HG03378 (cell line): Measurements from ENCODE around the gene SLC25A1.

Source experiments
- ATAC-seq: cut with Tn5 transposase; IDR thresholded peaks from one replicate; pipeline ENCODE4 v1.9.1; 2021; ENCODE audit warnings: mild to moderate bottlenecking, moderate library complexity; ENCODE audit not compliant: unreplicated experiment

Gene SLC25A1

DNA sequence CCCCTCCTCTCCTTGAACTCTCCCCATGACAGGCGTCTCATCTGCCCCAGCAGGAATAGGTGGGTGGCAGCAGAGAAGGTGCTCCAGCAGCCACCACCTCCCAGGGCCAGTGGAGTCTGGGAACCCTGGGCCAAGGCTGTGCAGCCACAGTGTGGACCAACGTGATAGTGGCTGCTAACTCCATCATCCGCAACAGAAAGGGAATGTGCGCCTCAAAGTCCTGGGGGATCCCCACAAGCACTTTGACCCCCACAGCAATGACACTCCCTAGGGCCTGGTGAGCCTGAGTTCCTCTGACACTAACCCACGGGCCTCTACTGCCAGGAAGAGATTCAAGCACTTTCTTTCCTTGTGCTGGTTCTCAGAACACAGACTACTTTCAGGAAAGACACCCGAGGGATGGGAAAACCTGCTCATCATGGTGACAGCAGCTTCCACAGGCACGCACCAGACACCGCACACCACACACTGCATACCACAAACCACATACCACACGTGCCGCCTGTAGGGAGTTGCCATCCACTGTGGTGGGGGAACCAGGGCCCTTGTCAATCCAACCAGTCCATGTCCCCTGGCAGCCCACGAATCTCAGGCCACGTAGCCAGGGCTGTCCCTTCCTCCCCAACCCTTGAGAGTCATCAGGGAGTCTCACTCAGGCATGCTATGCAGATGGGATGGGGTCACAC is 3.4 kb upstream of the SLC25A1 start:
- no peak for ATAC-seq

DNA sequence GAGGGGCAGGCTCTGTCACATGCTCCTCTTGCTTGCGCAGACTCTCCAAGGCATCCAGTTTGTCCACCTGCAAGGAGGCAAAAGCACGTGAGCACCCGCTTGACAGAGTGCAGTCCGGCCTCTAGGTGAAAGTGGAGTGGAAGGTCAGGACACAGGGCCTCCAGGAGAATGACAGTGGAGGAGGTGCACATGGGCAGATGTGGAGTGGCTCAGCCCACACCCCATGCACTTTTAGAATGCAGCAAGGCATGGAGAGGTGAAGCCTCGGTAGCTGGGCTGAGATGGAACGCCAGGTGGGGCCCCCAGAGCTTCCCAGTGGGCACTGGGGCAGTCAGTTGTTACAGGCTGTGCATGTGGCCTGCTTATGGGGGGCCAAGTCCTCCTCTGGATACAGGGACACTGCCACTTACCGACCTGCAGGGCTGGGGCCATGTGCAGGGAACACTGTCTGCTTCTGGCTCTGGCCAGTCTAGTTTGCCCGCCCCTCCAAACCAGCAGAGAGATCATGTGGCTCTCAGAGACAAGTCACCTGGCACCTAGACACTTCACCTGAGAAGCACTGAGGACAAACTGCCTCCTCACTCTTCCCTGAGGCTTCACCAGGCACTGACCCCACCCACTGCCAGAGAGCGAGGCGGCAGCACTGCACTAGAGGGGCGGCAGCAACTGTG is 2.3 kb upstream of the SLC25A1 start:
- no peak for ATAC-seq

DNA sequence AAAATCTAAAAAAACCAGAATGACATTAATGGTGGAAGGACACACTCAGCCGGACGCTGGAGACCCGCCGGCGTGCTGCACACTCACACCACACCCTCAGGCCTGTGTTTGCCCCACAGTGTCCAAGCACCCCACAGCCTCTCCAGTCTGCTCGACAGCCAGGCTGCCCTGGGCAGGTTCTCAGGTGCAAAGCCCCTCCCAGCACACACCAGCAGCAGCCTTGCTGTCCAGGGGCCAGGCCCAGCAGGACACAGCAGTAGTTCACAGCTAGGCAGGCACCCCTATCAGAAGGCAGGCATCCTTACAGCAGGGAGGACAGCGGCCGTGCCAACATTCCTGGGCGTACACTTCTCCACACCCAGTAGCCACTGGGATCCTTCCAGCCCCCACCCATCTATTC is 1.7 kb upstream of the SLC25A1 start:
- ATAC-seq, result no peak

DNA sequence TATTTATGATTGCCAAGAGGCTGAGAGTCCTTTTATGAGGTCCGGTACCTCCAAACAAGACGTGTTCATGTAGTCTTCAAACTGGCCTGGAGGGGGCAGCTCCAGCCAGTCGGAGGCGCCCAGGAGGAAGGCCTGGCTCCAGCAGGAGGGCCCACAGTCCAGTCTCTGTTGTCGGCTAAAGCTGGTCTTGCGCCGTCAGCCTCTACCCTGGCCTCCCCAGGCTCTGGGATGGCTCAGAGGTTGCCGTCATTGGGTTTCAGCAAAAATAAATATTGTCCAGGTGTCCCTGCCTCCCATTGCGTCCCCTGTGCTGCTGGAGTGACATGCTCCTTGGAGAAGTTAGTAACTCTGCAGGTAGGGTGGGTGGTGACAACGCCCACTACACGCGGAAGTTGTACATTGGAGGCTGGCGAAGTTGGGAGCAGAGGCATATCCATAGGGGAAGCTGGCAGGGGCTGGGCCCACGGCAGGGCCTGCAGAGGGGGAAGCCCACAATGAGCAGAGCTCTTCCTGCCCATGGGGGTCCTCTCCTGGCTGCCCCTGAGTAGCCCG is 1.0 kb upstream of the SLC25A1 start:
- peak; percentile 34 for ATAC-seq

DNA sequence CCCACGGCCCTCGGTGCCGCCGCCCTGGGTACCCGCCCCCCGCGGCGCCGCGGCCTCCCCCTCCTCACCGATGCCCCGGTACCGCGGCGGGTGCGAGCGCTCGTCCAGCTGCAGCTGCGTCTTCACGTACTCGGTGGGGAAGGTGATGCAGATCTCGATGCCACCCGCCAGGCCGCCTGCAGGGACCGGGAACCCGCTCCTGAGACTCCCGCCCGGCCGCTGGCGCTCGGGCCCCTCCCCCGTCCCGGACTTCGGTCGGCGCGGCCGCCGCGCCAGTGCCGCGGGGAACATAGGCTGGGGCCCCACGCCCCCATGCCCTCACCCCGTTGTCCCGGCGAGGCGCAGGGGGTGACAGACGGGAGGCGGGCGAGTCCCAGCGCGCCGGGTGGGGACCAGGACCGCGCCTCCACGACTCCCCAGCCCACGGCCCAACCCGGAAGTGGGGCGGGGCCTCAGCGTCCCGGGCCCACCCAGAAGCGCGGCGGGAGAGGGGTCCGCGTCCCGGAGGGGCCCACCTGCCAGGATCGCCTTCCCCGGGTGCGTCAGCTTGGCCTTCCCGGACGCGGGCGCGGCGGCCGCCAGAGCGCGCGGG is 375 bp downstream of the SLC25A1 start:
- peak; percentile 19 for ATAC-seq

DNA sequence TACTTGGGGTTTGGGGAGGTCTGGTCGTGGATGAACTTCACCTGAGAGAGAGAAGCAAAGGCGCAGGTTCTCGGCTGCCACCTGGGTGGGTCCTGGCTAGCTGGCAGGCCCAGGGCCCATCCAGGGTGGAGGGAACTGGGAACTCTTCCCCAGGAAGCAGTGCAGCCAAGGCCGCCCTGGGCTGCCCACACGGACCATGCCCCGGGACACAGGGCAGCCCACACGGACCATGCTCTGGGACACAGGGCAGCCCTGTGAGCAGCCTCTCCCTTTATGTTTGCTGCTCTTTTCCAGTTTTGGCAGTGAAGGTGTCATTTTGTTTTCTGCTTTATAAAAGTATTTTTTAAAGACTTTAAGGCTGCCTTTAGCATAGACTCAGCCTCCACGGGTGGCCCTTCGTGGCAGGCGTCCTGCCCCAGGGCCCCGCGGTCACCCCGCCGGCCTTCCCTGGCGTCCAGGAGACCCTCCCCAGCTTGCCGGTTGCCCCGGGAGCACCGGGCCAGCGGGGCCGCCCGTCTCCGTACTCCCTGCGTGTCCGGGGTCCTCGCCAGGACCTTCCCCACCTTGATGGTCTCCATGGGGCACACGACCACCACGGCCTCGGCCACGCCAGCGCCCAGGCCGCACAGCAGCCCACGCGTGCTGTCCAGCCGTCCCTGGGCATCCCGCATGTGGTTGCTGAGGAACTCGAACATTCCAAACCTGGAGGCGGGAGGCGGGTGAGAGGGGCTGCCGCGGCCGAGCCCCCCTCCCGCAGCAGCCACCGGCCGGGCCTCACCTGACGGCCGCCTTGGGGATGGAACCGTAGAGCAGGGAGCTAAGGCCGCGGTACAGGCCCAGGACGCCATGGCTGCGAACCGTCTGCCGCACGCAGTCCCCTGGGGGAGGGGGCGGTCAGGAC is 1.1 kb downstream of the SLC25A1 start:
- ATAC-seq, result no peak

DNA sequence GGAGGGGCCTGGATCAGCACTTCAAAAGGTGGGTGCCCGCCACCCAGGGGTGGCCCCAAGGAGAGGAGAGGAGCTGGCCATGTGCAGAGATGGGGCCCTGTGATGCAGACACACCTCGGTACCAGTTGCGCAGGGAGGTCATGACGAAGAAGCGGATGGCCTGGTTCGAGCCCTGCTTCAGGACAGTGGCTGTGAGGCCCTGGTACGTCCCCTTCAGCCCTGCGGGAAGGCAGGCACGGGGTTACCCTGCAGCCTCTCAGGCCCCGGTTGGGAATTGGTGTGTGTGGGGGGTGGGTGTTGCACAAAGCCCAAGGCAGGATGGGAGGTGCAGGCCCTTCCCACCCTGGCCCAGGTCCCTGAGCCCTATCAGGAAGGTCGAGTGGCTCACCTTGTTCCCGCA is 1.8 kb downstream of the SLC25A1 start:
- no peak for ATAC-seq

DNA sequence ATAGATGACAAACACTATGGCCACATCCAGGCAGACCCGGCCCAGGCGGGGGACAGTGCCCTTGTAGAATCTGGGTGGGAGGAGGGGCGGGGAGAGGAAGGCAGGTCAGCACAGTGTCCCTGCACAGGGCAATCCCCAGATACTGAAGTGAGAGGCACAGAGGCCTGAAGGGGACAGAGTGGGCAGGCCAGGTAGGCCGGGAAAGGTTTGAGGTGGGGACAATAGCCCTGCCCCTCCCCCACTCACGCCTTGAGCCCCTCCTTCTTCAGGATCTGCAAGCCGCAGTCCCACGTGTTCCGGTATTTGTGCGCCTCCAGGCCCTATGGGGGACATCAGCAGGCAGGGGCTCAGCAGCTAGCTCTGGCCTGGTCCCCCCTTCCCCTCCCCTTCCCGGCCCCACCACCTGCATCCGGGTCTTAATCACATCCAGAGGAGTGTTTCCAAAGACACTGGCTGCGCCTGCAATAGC is 2.3 kb downstream of the SLC25A1 start:
- ATAC-seq, result no peak

DNA sequence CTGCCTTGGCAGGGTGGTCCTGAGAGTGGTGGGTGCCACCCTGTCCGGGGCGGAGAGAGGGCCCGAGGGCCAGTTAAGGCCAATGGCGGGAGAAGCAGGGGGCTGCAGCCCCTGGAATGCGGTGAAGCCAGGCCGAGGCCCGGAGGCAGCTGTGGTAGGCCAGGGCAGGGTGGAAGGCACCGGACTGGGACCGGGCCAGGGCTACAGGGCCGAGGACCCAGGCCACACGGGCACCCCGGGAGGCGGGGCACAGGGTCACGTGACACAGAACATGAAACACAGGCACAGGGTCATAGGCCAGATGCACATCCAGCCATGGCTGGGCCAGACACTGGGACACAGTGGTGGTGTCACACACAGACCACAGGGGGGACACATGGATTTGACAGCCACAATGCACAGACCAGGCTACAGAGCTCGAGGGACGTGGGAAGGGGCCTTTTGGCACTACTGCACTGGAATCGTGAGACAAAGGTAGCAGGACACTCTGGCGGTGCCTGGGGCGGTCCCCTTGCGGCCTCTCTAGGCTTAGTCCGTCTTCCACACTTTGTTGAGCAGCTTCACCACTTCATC is 2.8 kb downstream of the SLC25A1 start:
- ATAC-seq, result no peak

DNA sequence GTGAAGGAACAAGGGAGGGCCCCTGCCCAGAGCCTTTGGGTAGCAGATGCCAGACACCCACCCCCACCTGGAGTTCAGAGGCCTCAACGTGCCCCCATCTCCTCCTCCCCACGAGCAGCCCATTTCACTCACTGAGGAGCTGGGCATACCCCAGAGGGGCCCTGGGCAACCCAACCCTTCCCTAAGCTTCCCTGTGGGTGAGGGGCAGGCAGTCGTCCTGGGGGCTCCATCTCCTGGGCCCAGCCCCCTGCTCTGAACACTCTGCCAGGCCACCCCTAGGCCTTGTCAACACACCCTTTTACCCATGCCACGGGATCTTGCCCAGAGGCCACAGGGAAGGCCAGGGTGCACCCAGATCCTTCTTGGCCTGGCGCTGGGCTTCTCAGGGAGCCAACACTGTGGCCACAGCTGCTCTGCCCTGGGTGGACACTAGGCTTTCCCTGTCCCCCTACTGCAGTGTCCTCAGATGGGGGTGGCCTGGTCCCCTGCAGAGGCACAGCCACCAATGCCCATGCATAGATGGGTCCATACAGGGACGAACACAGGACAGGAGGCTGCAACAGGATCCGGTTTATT is 3.4 kb downstream of the SLC25A1 start:
- ATAC-seq, result no peak

DNA sequence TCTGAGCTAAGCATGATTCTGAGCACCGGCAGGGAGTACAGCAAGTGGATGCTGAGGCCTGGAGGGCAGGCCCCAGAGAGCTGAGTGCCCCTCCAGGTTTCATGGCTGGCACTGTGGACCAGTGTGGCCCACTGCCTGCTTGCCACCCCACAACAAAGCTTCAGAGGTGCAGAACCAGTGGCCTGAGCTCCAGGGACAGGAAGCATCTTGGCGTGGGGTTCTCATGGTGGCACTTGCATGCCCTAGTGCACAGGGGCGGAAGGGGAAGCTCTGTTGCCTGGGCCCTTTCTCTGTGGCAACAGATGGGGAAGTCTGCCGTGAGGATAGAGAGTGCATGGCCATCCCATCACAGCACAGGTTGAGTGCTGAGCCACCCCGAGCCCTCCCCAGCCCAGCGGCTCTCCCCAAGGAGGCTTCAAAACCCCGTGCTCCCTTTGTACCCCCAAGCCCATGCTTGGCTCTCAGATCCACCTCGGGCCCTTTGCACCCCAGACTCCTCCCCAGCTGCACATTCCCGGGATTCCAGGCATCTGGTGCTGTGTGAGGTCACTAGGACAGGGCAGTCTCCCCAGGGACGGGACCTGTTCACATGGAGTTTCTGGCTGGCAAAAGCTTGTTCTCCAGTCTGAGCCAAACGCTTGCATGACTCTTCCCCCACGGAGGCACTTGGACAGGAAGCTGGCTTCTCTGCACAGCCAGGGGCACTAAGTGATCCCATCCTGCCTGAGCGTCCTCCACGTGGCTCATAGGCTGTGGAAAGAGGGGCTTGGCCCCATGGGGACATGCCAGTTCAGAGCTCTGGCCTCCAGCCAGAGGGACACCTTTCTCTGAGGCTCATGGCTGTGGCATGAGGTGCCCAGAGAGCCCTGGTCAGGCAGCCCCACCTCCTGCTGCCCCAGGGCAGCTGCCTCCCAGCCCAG is 4.2 kb downstream of the SLC25A1 start:
- ATAC-seq, result no peak

DNA sequence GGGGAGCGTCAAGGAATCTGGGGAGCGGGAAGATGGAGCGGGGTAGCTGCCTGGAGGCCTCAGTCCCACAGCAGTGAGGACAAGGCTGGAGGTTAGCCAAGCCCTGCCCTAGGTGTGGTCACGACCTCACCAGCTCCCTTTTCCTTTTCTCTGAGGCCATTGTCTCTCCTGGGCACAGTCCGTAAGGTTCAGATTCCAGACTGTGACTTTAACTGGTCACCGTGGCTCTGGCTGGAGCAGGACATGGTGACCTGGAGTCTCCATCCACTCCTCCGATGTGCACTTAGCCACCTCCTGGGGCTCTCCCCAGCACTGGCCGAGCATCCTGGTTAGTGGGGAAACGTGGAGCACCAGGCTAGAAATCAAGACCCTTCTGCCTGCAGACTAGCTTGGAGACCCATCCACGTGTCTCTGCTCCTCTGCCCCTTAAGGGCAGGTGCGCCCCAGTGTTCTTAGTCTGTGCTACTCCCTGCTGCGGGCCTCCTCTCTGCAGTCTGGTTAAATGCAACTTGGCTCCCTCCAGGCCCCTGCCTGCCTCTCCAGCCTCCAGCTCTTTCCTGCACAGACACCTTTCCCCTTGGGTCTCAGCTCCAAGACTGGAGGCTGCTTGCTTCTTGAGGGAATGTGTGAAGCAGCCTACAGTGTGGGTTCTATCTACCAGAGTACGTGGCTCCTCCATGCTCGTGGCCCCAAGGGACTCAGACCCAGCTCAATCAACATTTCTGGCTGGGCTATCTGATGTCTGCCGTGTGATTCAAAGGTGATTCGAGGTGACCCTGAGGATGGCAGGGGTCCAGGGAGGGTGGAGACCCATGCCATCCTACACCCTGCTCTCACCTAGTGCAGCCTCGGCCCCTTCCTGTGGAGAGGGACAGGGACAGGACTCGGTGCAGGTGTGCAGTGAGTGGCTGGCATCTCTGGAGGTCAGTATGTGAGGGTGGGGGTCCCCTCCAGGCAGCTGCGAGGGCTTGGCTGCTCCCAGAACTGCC is 5.2 kb downstream of the SLC25A1 start:
- no peak for ATAC-seq

DNA sequence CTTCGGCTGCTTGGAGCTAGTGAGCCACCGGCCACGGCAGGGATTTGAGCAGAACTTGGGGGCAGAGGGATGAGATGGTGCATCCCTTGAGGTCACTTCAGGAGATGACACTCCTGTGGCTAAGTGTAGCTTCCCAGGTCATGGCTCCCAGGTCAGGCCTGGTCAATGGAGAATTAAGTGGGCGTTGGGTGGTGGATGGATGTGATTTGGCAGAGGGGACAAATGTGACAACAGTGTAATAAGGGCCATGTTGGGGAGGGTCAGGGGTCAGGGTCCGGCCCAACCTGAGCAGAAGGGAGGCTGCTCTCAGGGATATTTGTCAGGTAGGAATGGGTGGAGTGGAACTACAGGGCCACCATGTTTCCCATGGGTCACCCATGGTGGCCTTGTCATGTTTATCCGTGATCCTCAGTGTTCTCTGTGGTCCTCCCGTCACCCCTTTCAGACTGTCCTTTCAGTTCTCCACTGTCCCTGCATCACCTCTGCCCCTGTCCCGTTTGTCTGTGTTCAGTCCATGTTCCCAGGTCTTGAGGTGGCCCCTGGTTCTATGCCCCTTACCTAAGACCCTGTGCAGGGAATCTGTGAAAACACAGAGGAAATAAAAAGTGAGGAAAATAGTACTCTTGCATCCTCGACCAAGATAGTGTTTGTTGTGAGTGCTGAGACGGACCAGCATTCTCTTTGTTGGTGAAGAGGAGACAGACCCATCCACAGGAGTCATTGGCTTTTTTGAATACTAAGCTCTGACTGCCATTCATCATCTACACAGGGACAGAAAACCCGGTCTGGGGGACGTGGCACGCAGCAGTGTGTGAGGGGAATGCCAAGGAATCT is 6.1 kb downstream of the SLC25A1 start:
- no peak for ATAC-seq

DNA sequence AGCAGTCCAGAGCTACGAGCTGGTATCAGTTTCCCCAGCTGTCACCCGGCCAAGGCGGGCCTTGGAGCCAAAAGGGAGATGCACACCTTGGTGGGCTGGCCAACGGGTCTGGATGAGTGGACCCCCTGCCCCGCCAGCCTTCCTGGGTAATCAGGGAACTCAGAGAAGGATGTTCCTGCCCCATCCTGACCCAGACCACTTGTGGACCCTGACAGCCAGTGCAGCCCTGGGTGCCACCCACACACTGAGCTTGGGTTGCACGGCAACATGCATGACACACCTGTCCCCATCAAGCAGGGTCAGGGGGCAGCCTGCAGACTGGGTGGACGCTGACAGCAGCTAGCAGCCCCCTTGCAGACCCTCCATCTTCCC is 8.6 kb downstream of the SLC25A1 start:
- no peak for ATAC-seq

DNA sequence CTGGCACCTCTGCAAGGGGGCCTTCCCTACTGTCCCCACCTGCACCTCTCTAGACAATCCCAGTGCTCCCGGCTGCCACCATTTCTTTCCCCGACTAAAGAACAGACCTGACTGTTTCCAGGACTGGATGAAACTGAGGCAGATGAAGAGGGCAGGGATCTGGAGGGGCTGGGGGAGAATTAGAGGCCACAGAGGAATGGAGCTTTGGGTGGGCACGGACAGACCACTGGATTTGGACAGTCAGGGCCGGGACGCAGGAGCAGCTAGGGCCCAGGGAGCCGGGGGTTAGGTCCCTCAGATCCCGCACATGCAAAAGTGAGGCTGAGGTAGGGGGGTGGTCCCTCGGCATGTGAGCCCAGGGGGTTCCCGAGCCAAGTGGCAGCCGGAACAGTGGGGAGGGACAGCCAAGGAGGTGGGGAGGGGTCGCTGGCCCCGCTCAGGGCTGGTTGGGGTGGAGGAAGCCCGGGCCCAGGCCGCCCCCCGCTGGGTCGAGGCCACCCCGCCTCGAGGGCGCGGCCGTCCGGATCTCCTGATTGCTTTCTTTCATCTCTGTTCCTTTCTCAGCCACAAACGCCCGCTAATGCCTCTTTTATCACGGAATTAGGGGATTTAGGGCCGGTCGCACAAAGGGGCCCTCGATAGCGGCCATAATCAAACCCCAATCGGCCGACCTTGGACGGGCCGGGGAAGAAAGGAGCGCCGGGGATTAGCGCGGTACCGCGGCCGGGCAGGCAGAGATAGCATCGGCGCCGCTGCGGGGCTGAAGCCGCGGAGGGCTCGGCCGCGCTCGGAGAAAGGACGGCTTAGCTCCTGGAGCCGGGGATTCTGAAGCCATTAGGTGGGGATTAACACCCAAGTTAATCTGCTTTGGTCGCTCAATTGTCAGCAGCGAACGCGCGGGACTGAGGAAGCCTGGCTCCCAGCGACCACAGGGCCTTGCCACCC is 9.3 kb downstream of the SLC25A1 start:
- ATAC-seq, result no peak
